OCI-LY1 (cell line): Measurements from ENCODE around the gene PPM1B.

ENCODE experiments used
- EZH2 ChIP-seq: fragments of 200-600 bp; sonication (generic), shearing (Covaris generic); IDR thresholded peaks from 2 replicates; pipeline ENCODE4 v1.8.0; 2017; ENCODE audit warnings: borderline replicate concordance, mixed run types, mild to moderate bottlenecking, antibody characterized with exemption, low read length, moderate library complexity, mixed read lengths
- TF ChIP-seq, protein P1 (sequence below): fragments of 200-600 bp; sonication (generic), shearing (Covaris generic); IDR thresholded peaks from 2 replicates; pipeline ENCODE4 v1.5.1; 2017; ENCODE audit warnings: mild to moderate bottlenecking, antibody characterized with exemption, low read length, moderate library complexity, mixed read lengths

- no peak for TF ChIP-seq EZH2
- TF ChIP-seq, protein P1, sequence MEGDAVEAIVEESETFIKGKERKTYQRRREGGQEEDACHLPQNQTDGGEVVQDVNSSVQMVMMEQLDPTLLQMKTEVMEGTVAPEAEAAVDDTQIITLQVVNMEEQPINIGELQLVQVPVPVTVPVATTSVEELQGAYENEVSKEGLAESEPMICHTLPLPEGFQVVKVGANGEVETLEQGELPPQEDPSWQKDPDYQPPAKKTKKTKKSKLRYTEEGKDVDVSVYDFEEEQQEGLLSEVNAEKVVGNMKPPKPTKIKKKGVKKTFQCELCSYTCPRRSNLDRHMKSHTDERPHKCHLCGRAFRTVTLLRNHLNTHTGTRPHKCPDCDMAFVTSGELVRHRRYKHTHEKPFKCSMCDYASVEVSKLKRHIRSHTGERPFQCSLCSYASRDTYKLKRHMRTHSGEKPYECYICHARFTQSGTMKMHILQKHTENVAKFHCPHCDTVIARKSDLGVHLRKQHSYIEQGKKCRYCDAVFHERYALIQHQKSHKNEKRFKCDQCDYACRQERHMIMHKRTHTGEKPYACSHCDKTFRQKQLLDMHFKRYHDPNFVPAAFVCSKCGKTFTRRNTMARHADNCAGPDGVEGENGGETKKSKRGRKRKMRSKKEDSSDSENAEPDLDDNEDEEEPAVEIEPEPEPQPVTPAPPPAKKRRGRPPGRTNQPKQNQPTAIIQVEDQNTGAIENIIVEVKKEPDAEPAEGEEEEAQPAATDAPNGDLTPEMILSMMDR = no peak
Measured at GRCh38 chr2:44267269-44267795, 98.7 kb downstream of the PPM1B start.
